ENCODE results near the gene ENTHD1. TPM values are rescaled to one million over a fixed set of nuclear protein-coding genes. Genes with fewer than 3 reads are reported as not detected.

The ENTHD1 gene
- total RNA-seq, 1 donor, result not detected

- Histone ChIP-seq H3K27ac (ENCODE audit: low read depth, low read length) (no peak overlapping the region), H2AFZ (ENCODE audit: low read length) (no peak overlapping the region), H3K4me1 (ENCODE audit: insufficient read depth, low read length) (peaks cover 10% of the 10 kb centered on the region), H3K4me3 (ENCODE audit: insufficient read depth, low read length) (no peak overlapping the region), H4K20me1 (ENCODE audit: insufficient read depth, low read length) (no peaks in the 10 kb centered on the region), H3K36me3 (ENCODE audit: insufficient read depth, low read length) (no peaks in the 10 kb centered on the region), H3K4me2 (ENCODE audit: insufficient read depth, low read length) (no peak overlapping the region), H3K9me3 (ENCODE audit: low read depth, low read length) (no peaks in the 10 kb centered on the region), H3K27me3 (ENCODE audit: insufficient read depth, low read length) (no peaks in the 10 kb centered on the region), H3K79me2 (ENCODE audit: insufficient read depth, low read length) (no peaks in the 10 kb centered on the region)
- DNase-seq (ENCODE audit: insufficient read length, low spot score, missing footprints), result no peak
- no peak for TF ChIP-seq CTCF (IDR thresholded peaks at IDR 0.05; ENCODE audit: extremely low read depth, low read depth, low read length)
These were observed 74.1 kb downstream of the ENTHD1 start for GRCh38 chr22:39819429-39819828.

- H4K20me1 ChIP-seq (ENCODE audit: insufficient read depth, low read length), result no peaks in the 10 kb centered on the region
- H2AFZ ChIP-seq (ENCODE audit: low read length), result peak overlapping the region; percentile 2
- H3K4me1 ChIP-seq (ENCODE audit: insufficient read depth, low read length), result peaks cover 10% of the 10 kb centered on the region
- no peaks in the 10 kb centered on the region for H3K36me3 ChIP-seq (ENCODE audit: insufficient read depth, low read length)
- peak; percentile 45 for DNase-seq (ENCODE audit: insufficient read length, low spot score, missing footprints)
- H3K9me3 ChIP-seq (ENCODE audit: low read depth, low read length), result no peaks in the 10 kb centered on the region
- TF ChIP-seq CTCF (IDR thresholded peaks at IDR 0.05; ENCODE audit: extremely low read depth, low read depth, low read length), result no peak
- no peaks in the 10 kb centered on the region for H3K79me2 ChIP-seq (ENCODE audit: insufficient read depth, low read length)
- no peak overlapping the region for H3K4me2 ChIP-seq (ENCODE audit: insufficient read depth, low read length)
- H3K27ac ChIP-seq (ENCODE audit: low read depth, low read length), result no peak overlapping the region
- H3K27me3 ChIP-seq (ENCODE audit: insufficient read depth, low read length), result no peaks in the 10 kb centered on the region
- no peak overlapping the region for H3K4me3 ChIP-seq (ENCODE audit: insufficient read depth, low read length)
These were observed 75.5 kb downstream of the ENTHD1 start for GRCh38 chr22:39818094-39818493.

- H3K4me2 ChIP-seq (ENCODE audit: insufficient read depth, low read length), result no peak overlapping the region
These were observed 77.6 kb downstream of the ENTHD1 start for GRCh38 chr22:39815932-39816331.

GRCh38 chr22:39814899-39815298, 78.7 kb downstream of the ENTHD1 start:
- H3K27me3 ChIP-seq (ENCODE audit: insufficient read depth, low read length), result peaks cover 3% of the 10 kb centered on the region
- no peaks in the 10 kb centered on the region for H4K20me1 ChIP-seq (ENCODE audit: insufficient read depth, low read length)
- no peaks in the 10 kb centered on the region for H3K79me2 ChIP-seq (ENCODE audit: insufficient read depth, low read length)
- H3K4me1 ChIP-seq (ENCODE audit: insufficient read depth, low read length), result peaks cover 4% of the 10 kb centered on the region
- no peak overlapping the region for H2AFZ ChIP-seq (ENCODE audit: low read length)
- DNase-seq (ENCODE audit: insufficient read length, low spot score, missing footprints), result no peak
- no peak overlapping the region for H3K4me2 ChIP-seq (ENCODE audit: insufficient read depth, low read length)
- no peak overlapping the region for H3K27ac ChIP-seq (ENCODE audit: low read depth, low read length)
- no peak for TF ChIP-seq CTCF (IDR thresholded peaks at IDR 0.05; ENCODE audit: extremely low read depth, low read depth, low read length)
- no peaks in the 10 kb centered on the region for H3K36me3 ChIP-seq (ENCODE audit: insufficient read depth, low read length)
- H3K4me3 ChIP-seq (ENCODE audit: insufficient read depth, low read length), result no peak overlapping the region
- no peaks in the 10 kb centered on the region for H3K9me3 ChIP-seq (ENCODE audit: low read depth, low read length)

More at GRCh38 chr22:39815932-39816331, 77.6 kb downstream of the ENTHD1 start:
- DNase-seq (ENCODE audit: insufficient read length, low spot score, missing footprints), result no peak
- Histone ChIP-seq H3K4me3 (ENCODE audit: insufficient read depth, low read length) (no peak overlapping the region), H3K27me3 (ENCODE audit: insufficient read depth, low read length) (no peaks in the 10 kb centered on the region), H4K20me1 (ENCODE audit: insufficient read depth, low read length) (no peaks in the 10 kb centered on the region), H3K36me3 (ENCODE audit: insufficient read depth, low read length) (no peaks in the 10 kb centered on the region), H2AFZ (ENCODE audit: low read length) (no peak overlapping the region), H3K79me2 (ENCODE audit: insufficient read depth, low read length) (no peaks in the 10 kb centered on the region), H3K9me3 (ENCODE audit: low read depth, low read length) (no peaks in the 10 kb centered on the region), H3K27ac (ENCODE audit: low read depth, low read length) (no peak overlapping the region), H3K4me1 (ENCODE audit: insufficient read depth, low read length) (peaks cover 10% of the 10 kb centered on the region)
- TF ChIP-seq CTCF (IDR thresholded peaks at IDR 0.05; ENCODE audit: extremely low read depth, low read depth, low read length), result no peak
